Measurements from ENCODE around the gene NOC2L.
A peak's percentile ranks its signal among the peaks of the same experiment; 100 is the strongest.
"Not testable (repeated sequence)": the region's sequence is repeated elsewhere in the genome, so short reads cannot be mapped to it uniquely, and the experiment has no call there.

NOC2L gene

DNA sequence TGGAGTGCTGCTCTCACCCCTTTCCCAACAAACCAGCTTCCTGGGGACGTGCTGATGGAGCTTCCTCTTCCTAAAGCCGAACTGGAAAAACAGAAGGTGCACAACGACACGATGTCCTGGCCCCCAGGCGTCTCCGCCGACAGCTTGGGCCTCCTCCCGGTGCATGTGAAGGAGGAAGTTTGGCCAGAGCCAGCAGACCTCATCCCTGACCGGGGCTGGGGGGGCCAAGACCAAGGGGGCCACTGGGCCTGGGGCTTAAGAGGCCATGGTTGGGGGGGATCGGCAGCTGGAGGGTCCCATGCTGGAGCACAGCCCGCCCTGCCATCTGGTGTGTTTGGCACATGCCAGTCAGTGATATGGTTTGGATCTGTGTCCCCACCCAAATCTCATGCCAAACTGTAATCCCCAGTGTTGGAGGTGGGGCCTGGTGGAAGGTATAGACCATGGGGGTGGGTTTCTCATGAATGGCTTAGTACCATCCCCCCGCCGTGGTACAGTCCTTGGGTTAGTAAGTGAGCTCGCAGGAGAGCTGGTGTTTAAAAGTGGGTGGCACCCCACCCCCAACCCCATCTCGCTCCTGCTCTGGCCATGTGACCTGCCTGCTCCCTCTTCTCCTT is 34.4 kb upstream of the NOC2L start:
- DNase-seq: peak; percentile 7
- H3K27ac ChIP-seq: no peak overlapping the region
- H3K4me3 ChIP-seq (ENCODE audit: low read depth, low read length): no peak overlapping the region
- TF ChIP-seq, protein P1, sequence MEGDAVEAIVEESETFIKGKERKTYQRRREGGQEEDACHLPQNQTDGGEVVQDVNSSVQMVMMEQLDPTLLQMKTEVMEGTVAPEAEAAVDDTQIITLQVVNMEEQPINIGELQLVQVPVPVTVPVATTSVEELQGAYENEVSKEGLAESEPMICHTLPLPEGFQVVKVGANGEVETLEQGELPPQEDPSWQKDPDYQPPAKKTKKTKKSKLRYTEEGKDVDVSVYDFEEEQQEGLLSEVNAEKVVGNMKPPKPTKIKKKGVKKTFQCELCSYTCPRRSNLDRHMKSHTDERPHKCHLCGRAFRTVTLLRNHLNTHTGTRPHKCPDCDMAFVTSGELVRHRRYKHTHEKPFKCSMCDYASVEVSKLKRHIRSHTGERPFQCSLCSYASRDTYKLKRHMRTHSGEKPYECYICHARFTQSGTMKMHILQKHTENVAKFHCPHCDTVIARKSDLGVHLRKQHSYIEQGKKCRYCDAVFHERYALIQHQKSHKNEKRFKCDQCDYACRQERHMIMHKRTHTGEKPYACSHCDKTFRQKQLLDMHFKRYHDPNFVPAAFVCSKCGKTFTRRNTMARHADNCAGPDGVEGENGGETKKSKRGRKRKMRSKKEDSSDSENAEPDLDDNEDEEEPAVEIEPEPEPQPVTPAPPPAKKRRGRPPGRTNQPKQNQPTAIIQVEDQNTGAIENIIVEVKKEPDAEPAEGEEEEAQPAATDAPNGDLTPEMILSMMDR (IDR thresholded peaks at IDR 0.05; ENCODE audit: low read depth, low read length): no peak
- H3K9me3 ChIP-seq (ENCODE audit: severe bottlenecking): peaks cover 3% of the 10 kb centered on the region
- peaks cover 12% of the 10 kb centered on the region for H3K36me3 ChIP-seq
- no peaks in the 10 kb centered on the region for H3K27me3 ChIP-seq (ENCODE audit: insufficient read depth, low read depth, severe bottlenecking)

DNA sequence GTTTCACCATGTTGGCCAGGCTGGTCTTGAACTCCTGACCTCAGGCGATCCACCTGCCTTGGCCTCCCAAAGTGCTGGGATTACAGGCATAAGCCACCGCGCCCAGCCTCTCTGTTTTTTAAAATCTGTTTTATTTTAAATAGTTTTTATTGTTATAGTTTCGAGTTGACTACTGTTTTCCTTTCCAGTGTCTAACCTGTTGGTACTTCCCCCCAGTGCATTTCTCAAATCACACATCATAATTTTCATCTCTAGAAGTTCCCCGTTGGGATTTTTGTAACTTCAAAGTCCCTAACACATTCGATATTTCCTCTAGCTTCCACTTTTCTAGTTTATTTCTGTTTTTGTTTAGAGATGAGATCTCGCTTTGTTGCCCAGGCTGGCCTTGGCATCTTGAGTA is 33.3 kb upstream of the NOC2L start:
- Histone ChIP-seq H3K36me3 (peaks cover 1% of the 10 kb centered on the region), H3K27me3 (ENCODE audit: insufficient read depth, low read depth, severe bottlenecking) (no peaks in the 10 kb centered on the region), H3K27ac (no peak overlapping the region), H3K4me3 (ENCODE audit: low read depth, low read length) (no peak overlapping the region), H3K9me3 (ENCODE audit: severe bottlenecking) (peaks cover 3% of the 10 kb centered on the region)
- DNase-seq: no peak
- TF ChIP-seq, protein P1 (IDR thresholded peaks at IDR 0.05; ENCODE audit: low read depth, low read length): no peak

GRCh38 chr1:991895-992294 is 32.8 kb upstream of the NOC2L start:
- Histone ChIP-seq H3K27me3 (ENCODE audit: insufficient read depth, low read depth, severe bottlenecking) (no peaks in the 10 kb centered on the region), H3K27ac (no peak overlapping the region), H3K9me3 (ENCODE audit: severe bottlenecking) (peaks cover 3% of the 10 kb centered on the region), H3K36me3 (no peaks in the 10 kb centered on the region), H3K4me3 (ENCODE audit: low read depth, low read length) (no peak overlapping the region)
- no peak for DNase-seq
- TF ChIP-seq, protein P1 (IDR thresholded peaks at IDR 0.05; ENCODE audit: low read depth, low read length): no peak

DNA sequence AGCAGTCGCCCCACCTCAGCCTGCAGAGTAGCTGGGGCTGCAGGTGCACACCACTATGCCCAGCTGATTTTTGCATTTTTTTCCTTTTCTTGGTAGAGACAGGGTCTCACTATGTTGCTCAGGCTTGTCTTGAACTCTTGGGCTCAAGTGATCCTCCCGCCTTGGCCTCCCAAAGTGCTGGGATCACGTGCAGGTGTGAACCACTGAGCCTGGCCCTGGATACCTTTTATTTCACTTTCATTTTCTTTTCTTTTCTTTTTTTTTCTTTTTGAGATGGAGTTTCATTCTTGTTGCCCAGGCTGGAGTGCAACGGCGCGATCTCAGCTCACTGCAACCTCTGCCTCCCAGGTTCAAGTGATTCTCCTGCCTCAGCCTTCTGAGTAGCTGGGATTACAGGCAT is 32.2 kb upstream of the NOC2L start:
- not testable (repeated sequence) for H3K9me3 ChIP-seq (ENCODE audit: severe bottlenecking); H3K27me3 ChIP-seq (ENCODE audit: insufficient read depth, low read depth, severe bottlenecking); DNase-seq; H3K27ac ChIP-seq; H3K36me3 ChIP-seq; H3K4me3 ChIP-seq (ENCODE audit: low read depth, low read length)

- not testable (repeated sequence) for H3K27ac ChIP-seq; H3K9me3 ChIP-seq (ENCODE audit: severe bottlenecking); H3K36me3 ChIP-seq; H3K27me3 ChIP-seq (ENCODE audit: insufficient read depth, low read depth, severe bottlenecking); H3K4me3 ChIP-seq (ENCODE audit: low read depth, low read length); DNase-seq
These were observed 29.0 kb upstream of the NOC2L start for GRCh38 chr1:988061-988460.

GRCh38 chr1:985126-985525 is 26.1 kb upstream of the NOC2L start:
- Histone ChIP-seq H3K27ac (no peak overlapping the region), H3K36me3 (no peaks in the 10 kb centered on the region), H3K4me3 (ENCODE audit: low read depth, low read length) (no peak overlapping the region), H3K9me3 (ENCODE audit: severe bottlenecking) (no peaks in the 10 kb centered on the region), H3K27me3 (ENCODE audit: insufficient read depth, low read depth, severe bottlenecking) (no peaks in the 10 kb centered on the region)
- DNase-seq: no peak
- TF ChIP-seq, protein P1 (IDR thresholded peaks at IDR 0.05; ENCODE audit: low read depth, low read length): no peak

DNA sequence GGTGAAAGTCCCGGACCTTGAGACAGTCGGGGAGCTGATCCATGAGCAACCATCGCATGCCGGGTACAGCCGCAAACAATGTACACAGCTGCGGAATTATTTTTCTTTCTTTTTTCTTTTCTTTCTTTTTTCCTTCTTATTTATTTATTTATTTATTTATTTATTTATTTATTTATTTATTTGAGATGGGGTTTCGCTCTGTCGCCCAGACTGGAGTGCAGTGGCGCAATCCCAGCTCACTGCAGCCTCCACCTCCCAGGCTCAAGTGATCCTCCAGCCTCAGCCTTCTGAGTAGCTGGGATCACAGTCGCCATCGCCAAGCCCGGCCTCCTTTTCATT is 25.4 kb upstream of the NOC2L start:
- DNase-seq: no peak
- TF ChIP-seq, protein P1 (IDR thresholded peaks at IDR 0.05; ENCODE audit: low read depth, low read length): no peak
- no peaks in the 10 kb centered on the region for H3K36me3 ChIP-seq

More for the DNA sequence above, 25.4 kb upstream of the NOC2L start:
- no peak overlapping the region for H3K27ac ChIP-seq
- no peaks in the 10 kb centered on the region for H3K27me3 ChIP-seq (ENCODE audit: insufficient read depth, low read depth, severe bottlenecking)
- H3K4me3 ChIP-seq (ENCODE audit: low read depth, low read length): no peak overlapping the region
- no peaks in the 10 kb centered on the region for H3K9me3 ChIP-seq (ENCODE audit: severe bottlenecking)

Data from WERI-Rb-1 (cell line).